WTC11 (cell line): ENCODE data around the gene PRIM1.

Experiments used
- GABPB1 ChIP-seq: sonication (generic); formaldehyde crosslinking; IDR thresholded peaks from 2 replicates; pipeline ENCODE4 v1.8.1; 2023; ENCODE audit warnings: mild to moderate bottlenecking, missing genetic modification reagents
- ZNF138 ChIP-seq: sonication (generic); formaldehyde crosslinking; conservative IDR thresholded peaks from 2 replicates; pipeline ENCODE4 v1.8.1; 2022; ENCODE audit warnings: mild to moderate bottlenecking, moderate library complexity, missing genetic modification reagents
- ZNF219 ChIP-seq: sonication (generic); formaldehyde crosslinking; IDR thresholded peaks from 2 replicates; pipeline ENCODE4 v1.8.0; 2023; ENCODE audit warnings: missing genetic modification reagents, mild to moderate bottlenecking, borderline replicate concordance
- TF ChIP-seq, protein P1 (sequence below): fragments of 200-600 bp; IDR thresholded peaks from 2 replicates; pipeline ENCODE4 v1.8.0; 2022; ENCODE audit warnings: antibody characterized with exemption
- TF ChIP-seq, protein P2 (sequence below): sonication (generic); formaldehyde crosslinking; IDR thresholded peaks from 2 replicates; pipeline ENCODE4 v1.8.0; 2022; ENCODE audit warnings: mild to moderate bottlenecking, missing genetic modification reagents
- TF ChIP-seq, protein P3 (sequence below): sonication (generic); formaldehyde crosslinking; IDR thresholded peaks from 2 replicates; pipeline ENCODE4 v1.8.0; 2022; ENCODE audit warnings: missing genetic modification reagents
- TF ChIP-seq, protein P4 (sequence below): sonication (generic); formaldehyde crosslinking; conservative IDR thresholded peaks from 2 replicates; pipeline ENCODE4 v1.8.1; 2023; ENCODE audit warnings: mild to moderate bottlenecking, low read depth, missing genetic modification reagents, moderate library complexity
- TF ChIP-seq, protein P5 (sequence below): fragments of 250-450 bp; sonication (Bioruptor Pico); IDR thresholded peaks from 2 replicates; pipeline ENCODE4 v1.8.0; 2021; ENCODE audit warnings: mild to moderate bottlenecking

DNA sequence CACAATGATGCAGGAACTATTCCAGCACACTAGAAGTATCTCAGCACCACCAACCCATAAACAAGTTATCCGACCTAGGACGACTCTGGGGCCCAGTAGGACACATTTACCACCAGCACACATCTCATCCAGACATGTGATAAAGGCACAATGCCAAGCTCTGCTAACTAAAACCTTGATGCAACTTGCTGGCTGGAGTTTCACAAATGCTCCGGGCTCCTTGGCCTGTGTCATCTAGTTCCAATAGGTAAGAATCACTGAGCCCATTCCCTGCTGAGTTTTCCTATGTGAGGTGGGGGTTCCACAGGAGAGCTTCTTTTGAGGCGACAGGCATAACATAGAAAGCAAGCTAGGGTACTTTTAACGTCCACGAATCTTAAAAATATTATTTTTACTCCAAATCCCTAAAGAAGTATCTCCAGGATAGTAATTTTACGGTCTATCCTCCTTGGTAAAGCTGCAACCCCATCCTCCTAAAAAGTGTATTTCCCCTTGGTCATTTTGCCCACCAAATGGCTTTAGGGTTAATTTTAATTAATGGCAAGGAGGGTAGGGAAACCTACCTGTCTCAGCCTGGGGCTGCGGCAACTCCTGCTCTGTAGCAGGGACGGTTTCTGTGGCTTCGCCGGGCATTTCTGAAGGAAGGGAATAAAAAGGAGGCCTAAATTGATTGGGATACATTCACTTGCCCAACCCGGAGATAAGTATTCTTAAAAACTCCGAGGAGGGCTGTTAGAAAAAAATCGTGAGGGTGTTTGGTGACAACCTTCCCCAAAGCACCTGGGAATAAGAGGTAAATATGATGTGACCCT lies 28.0 kb downstream of the PRIM1 start:
- TF ChIP-seq, protein P1, sequence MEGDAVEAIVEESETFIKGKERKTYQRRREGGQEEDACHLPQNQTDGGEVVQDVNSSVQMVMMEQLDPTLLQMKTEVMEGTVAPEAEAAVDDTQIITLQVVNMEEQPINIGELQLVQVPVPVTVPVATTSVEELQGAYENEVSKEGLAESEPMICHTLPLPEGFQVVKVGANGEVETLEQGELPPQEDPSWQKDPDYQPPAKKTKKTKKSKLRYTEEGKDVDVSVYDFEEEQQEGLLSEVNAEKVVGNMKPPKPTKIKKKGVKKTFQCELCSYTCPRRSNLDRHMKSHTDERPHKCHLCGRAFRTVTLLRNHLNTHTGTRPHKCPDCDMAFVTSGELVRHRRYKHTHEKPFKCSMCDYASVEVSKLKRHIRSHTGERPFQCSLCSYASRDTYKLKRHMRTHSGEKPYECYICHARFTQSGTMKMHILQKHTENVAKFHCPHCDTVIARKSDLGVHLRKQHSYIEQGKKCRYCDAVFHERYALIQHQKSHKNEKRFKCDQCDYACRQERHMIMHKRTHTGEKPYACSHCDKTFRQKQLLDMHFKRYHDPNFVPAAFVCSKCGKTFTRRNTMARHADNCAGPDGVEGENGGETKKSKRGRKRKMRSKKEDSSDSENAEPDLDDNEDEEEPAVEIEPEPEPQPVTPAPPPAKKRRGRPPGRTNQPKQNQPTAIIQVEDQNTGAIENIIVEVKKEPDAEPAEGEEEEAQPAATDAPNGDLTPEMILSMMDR, result no peak
- TF ChIP-seq ZNF219 (CRISPR knock-in tag) (no peak), GABPB1 (CRISPR knock-in tag) (no peak), ZNF138 (CRISPR knock-in tag) (no peak)
- TF ChIP-seq, protein P2, sequence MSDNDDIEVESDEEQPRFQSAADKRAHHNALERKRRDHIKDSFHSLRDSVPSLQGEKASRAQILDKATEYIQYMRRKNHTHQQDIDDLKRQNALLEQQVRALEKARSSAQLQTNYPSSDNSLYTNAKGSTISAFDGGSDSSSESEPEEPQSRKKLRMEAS (CRISPR knock-in tag), result no peak
- TF ChIP-seq, protein P3, sequence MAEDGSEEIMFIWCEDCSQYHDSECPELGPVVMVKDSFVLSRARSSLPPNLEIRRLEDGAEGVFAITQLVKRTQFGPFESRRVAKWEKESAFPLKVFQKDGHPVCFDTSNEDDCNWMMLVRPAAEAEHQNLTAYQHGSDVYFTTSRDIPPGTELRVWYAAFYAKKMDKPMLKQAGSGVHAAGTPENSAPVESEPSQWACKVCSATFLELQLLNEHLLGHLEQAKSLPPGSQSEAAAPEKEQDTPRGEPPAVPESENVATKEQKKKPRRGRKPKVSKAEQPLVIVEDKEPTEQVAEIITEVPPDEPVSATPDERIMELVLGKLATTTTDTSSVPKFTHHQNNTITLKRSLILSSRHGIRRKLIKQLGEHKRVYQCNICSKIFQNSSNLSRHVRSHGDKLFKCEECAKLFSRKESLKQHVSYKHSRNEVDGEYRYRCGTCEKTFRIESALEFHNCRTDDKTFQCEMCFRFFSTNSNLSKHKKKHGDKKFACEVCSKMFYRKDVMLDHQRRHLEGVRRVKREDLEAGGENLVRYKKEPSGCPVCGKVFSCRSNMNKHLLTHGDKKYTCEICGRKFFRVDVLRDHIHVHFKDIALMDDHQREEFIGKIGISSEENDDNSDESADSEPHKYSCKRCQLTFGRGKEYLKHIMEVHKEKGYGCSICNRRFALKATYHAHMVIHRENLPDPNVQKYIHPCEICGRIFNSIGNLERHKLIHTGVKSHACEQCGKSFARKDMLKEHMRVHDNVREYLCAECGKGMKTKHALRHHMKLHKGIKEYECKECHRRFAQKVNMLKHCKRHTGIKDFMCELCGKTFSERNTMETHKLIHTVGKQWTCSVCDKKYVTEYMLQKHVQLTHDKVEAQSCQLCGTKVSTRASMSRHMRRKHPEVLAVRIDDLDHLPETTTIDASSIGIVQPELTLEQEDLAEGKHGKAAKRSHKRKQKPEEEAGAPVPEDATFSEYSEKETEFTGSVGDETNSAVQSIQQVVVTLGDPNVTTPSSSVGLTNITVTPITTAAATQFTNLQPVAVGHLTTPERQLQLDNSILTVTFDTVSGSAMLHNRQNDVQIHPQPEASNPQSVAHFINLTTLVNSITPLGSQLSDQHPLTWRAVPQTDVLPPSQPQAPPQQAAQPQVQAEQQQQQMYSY, result no peak
- TF ChIP-seq, protein P4, sequence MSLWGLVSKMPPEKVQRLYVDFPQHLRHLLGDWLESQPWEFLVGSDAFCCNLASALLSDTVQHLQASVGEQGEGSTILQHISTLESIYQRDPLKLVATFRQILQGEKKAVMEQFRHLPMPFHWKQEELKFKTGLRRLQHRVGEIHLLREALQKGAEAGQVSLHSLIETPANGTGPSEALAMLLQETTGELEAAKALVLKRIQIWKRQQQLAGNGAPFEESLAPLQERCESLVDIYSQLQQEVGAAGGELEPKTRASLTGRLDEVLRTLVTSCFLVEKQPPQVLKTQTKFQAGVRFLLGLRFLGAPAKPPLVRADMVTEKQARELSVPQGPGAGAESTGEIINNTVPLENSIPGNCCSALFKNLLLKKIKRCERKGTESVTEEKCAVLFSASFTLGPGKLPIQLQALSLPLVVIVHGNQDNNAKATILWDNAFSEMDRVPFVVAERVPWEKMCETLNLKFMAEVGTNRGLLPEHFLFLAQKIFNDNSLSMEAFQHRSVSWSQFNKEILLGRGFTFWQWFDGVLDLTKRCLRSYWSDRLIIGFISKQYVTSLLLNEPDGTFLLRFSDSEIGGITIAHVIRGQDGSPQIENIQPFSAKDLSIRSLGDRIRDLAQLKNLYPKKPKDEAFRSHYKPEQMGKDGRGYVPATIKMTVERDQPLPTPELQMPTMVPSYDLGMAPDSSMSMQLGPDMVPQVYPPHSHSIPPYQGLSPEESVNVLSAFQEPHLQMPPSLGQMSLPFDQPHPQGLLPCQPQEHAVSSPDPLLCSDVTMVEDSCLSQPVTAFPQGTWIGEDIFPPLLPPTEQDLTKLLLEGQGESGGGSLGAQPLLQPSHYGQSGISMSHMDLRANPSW, result no peak
- TF ChIP-seq, protein P5, sequence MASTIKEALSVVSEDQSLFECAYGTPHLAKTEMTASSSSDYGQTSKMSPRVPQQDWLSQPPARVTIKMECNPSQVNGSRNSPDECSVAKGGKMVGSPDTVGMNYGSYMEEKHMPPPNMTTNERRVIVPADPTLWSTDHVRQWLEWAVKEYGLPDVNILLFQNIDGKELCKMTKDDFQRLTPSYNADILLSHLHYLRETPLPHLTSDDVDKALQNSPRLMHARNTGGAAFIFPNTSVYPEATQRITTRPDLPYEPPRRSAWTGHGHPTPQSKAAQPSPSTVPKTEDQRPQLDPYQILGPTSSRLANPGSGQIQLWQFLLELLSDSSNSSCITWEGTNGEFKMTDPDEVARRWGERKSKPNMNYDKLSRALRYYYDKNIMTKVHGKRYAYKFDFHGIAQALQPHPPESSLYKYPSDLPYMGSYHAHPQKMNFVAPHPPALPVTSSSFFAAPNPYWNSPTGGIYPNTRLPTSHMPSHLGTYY (CRISPR knock-in tag), result no peak
